ENCODE measurements around the gene TAAR5. TPM values are rescaled to one million over a fixed set of nuclear protein-coding genes. Genes with fewer than 3 reads are reported as not detected.

Gene TAAR5
- total RNA-seq, 4 donors from 2014 or later, result not detected

GRCh38 chr6:132592855-132593254 lies 3.3 kb upstream of the TAAR5 start:
- Histone ChIP-seq H3K27me3 (no peaks in the 10 kb centered on the region), H3K9me3 (no peaks in the 10 kb centered on the region), H3K36me3 (no peaks in the 10 kb centered on the region), H3K4me1 (no peaks in the 10 kb centered on the region), H3K4me3 (no peak overlapping the region), H3K27ac (no peak overlapping the region)
- TF ChIP-seq CTCF (IDR thresholded peaks at IDR 0.05) (no peak), POLR2A (IDR thresholded peaks at IDR 0.05) (no peak)
- no peak for DNase-seq
- intact Hi-C loops (cut with DNase I; ENCODE audit: low total_unique reads), result no loop called here

GRCh38 chr6:132590362-132590761 lies 821 bp upstream of the TAAR5 start:
- intact Hi-C loops (cut with DNase I; ENCODE audit: low total_unique reads), result no loop called here
- no peak overlapping the region for H3K4me3 ChIP-seq
- H3K4me1 ChIP-seq, result no peaks in the 10 kb centered on the region
- no peaks in the 10 kb centered on the region for H3K9me3 ChIP-seq
- no peaks in the 10 kb centered on the region for H3K36me3 ChIP-seq
- H3K27ac ChIP-seq, result no peak overlapping the region
- DNase-seq, result no peak
- H3K27me3 ChIP-seq, result no peaks in the 10 kb centered on the region
- no peak for TF ChIP-seq CTCF (IDR thresholded peaks at IDR 0.05)
- TF ChIP-seq POLR2A (IDR thresholded peaks at IDR 0.05), result no peak

- Histone ChIP-seq H3K27me3 (no peaks in the 10 kb centered on the region), H3K4me1 (no peaks in the 10 kb centered on the region), H3K4me3 (no peak overlapping the region), H3K27ac (no peak overlapping the region), H3K9me3 (no peaks in the 10 kb centered on the region), H3K36me3 (no peaks in the 10 kb centered on the region)
- intact Hi-C loops (cut with DNase I; ENCODE audit: low total_unique reads), result no loop called here
- TF ChIP-seq POLR2A (IDR thresholded peaks at IDR 0.05) (no peak), CTCF (IDR thresholded peaks at IDR 0.05) (no peak)
- no peak for DNase-seq
These were observed 2.1 kb downstream of the TAAR5 start for GRCh38 chr6:132587424-132587823.

- no peak overlapping the region for H3K27ac ChIP-seq
- H3K4me1 ChIP-seq, result no peaks in the 10 kb centered on the region
- no peaks in the 10 kb centered on the region for H3K27me3 ChIP-seq
- intact Hi-C loops (cut with DNase I; ENCODE audit: low total_unique reads), result no loop called here
- no peaks in the 10 kb centered on the region for H3K36me3 ChIP-seq
- no peak overlapping the region for H3K4me3 ChIP-seq
- no peaks in the 10 kb centered on the region for H3K9me3 ChIP-seq
- no peak for DNase-seq
- TF ChIP-seq CTCF (IDR thresholded peaks at IDR 0.05), result no peak
- TF ChIP-seq POLR2A (IDR thresholded peaks at IDR 0.05), result no peak
These were observed 4.8 kb downstream of the TAAR5 start for GRCh38 chr6:132584698-132585097.

- Histone ChIP-seq H3K27ac (no peak overlapping the region), H3K4me1 (no peaks in the 10 kb centered on the region), H3K9me3 (no peaks in the 10 kb centered on the region), H3K4me3 (no peak overlapping the region), H3K36me3 (no peaks in the 10 kb centered on the region), H3K27me3 (no peaks in the 10 kb centered on the region)
- TF ChIP-seq POLR2A (IDR thresholded peaks at IDR 0.05) (no peak), CTCF (IDR thresholded peaks at IDR 0.05) (no peak)
- no peak for DNase-seq
- intact Hi-C loops (cut with DNase I; ENCODE audit: low total_unique reads), result no loop called here
These were observed 17.8 kb downstream of the TAAR5 start for GRCh38 chr6:132571774-132572173.

Measured in uterus (tissue), 4 donors.